ENCODE results near the gene CTU2.

CTU2 gene

GRCh38 chr16:88754912-88755744 is 48.8 kb downstream of the CTU2 start:
- H3K27ac ChIP-seq (ENCODE audit: low read depth, low read length, poor library complexity, severe bottlenecking): no peak overlapping the region
- H3K9me2 ChIP-seq (ENCODE audit: low read depth, low read length): no peaks in the 10 kb centered on the region
- no peaks in the 10 kb centered on the region for H4K20me1 ChIP-seq (ENCODE audit: insufficient read depth, low read length)
- no peak overlapping the region for H3K9ac ChIP-seq (ENCODE audit: low read length)
- TF ChIP-seq CTCF (IDR thresholded peaks at IDR 0.05; ENCODE audit: low read length): no peak
- TF ChIP-seq EZH2 (IDR thresholded peaks at IDR 0.05; ENCODE audit: borderline replicate concordance, low read length): no peak
- no peaks in the 10 kb centered on the region for H3K4me1 ChIP-seq (ENCODE audit: insufficient read depth, low read length, severe bottlenecking)
- no peaks in the 10 kb centered on the region for H3F3A ChIP-seq (ENCODE audit: insufficient read depth, low read length)
- no peak overlapping the region for H3K4me2 ChIP-seq (ENCODE audit: low read length)
- no peaks in the 10 kb centered on the region for H3K36me3 ChIP-seq (ENCODE audit: insufficient read depth, low read length)
- H3K27me3 ChIP-seq (ENCODE audit: insufficient read depth, low read length): no peaks in the 10 kb centered on the region
- H2AFZ ChIP-seq (ENCODE audit: low read length): no peak overlapping the region
- no peak overlapping the region for H3K4me3 ChIP-seq (ENCODE audit: low read depth, low read length, poor library complexity, severe bottlenecking)
- no peaks in the 10 kb centered on the region for H3K79me2 ChIP-seq (ENCODE audit: insufficient read depth, low read length)
- H3K9me3 ChIP-seq (ENCODE audit: low read length): no peaks in the 10 kb centered on the region

GRCh38 chr16:88755745-88756443 is 49.6 kb downstream of the CTU2 start:
- Histone ChIP-seq H3K27ac (ENCODE audit: low read depth, low read length, poor library complexity, severe bottlenecking) (no peak overlapping the region), H3K79me2 (ENCODE audit: insufficient read depth, low read length) (no peaks in the 10 kb centered on the region), H3K36me3 (ENCODE audit: insufficient read depth, low read length) (no peaks in the 10 kb centered on the region), H3K9me3 (ENCODE audit: low read length) (no peaks in the 10 kb centered on the region), H3K4me3 (ENCODE audit: low read depth, low read length, poor library complexity, severe bottlenecking) (no peak overlapping the region), H3K9ac (ENCODE audit: low read length) (no peak overlapping the region), H4K20me1 (ENCODE audit: insufficient read depth, low read length) (no peaks in the 10 kb centered on the region), H2AFZ (ENCODE audit: low read length) (no peak overlapping the region), H3K27me3 (ENCODE audit: insufficient read depth, low read length) (peaks cover 8% of the 10 kb centered on the region), H3K4me1 (ENCODE audit: insufficient read depth, low read length, severe bottlenecking) (no peaks in the 10 kb centered on the region), H3F3A (ENCODE audit: insufficient read depth, low read length) (no peaks in the 10 kb centered on the region), H3K4me2 (ENCODE audit: low read length) (no peak overlapping the region), H3K9me2 (ENCODE audit: low read depth, low read length) (no peaks in the 10 kb centered on the region)
- TF ChIP-seq CTCF (IDR thresholded peaks at IDR 0.05; ENCODE audit: low read length) (no peak), EZH2 (IDR thresholded peaks at IDR 0.05; ENCODE audit: borderline replicate concordance, low read length) (no peak)

- Histone ChIP-seq H2AFZ (ENCODE audit: low read length) (no peak overlapping the region), H3K4me1 (ENCODE audit: insufficient read depth, low read length, severe bottlenecking) (no peaks in the 10 kb centered on the region), H3K27me3 (ENCODE audit: insufficient read depth, low read length) (peaks cover 26% of the 10 kb centered on the region), H3K9ac (ENCODE audit: low read length) (no peak overlapping the region), H3K27ac (ENCODE audit: low read depth, low read length, poor library complexity, severe bottlenecking) (no peak overlapping the region), H3K4me3 (ENCODE audit: low read depth, low read length, poor library complexity, severe bottlenecking) (no peak overlapping the region), H3K9me3 (ENCODE audit: low read length) (no peaks in the 10 kb centered on the region), H3K36me3 (ENCODE audit: insufficient read depth, low read length) (no peaks in the 10 kb centered on the region), H3K9me2 (ENCODE audit: low read depth, low read length) (no peaks in the 10 kb centered on the region), H3F3A (ENCODE audit: insufficient read depth, low read length) (no peaks in the 10 kb centered on the region), H3K4me2 (ENCODE audit: low read length) (no peak overlapping the region), H3K79me2 (ENCODE audit: insufficient read depth, low read length) (no peaks in the 10 kb centered on the region), H4K20me1 (ENCODE audit: insufficient read depth, low read length) (no peaks in the 10 kb centered on the region)
- TF ChIP-seq EZH2 (IDR thresholded peaks at IDR 0.05; ENCODE audit: borderline replicate concordance, low read length) (no peak), CTCF (IDR thresholded peaks at IDR 0.05; ENCODE audit: low read length) (no peak)
Measured at GRCh38 chr16:88758227-88758943, 52.1 kb downstream of the CTU2 start.
